ENCODE measurements around the gene TYK2.
"Not testable (repeated sequence)": the region's sequence is repeated elsewhere in the genome, so short reads cannot be mapped to it uniquely, and the experiment has no call there.

Gene TYK2

GRCh38 chr19:10339380-10339960 lies 40.9 kb downstream of the TYK2 start, which contains the start of gene ICAM3:
ICAM3 (minus strand) TSS chr19:10339624; CDS start chr19:10339614, 10 bp downstream.
- no peak within 1 kb of the TSS for H3K4me3 ChIP-seq (ENCODE audit: low read length)
- H3K9ac ChIP-seq (ENCODE audit: low read length) = peak within 1 kb of the TSS; percentile 34
- H3K27me3 ChIP-seq (ENCODE audit: control insufficient read depth, insufficient read depth, low read length) = no peaks in the 10 kb centered on the region
- H3K36me3 ChIP-seq (ENCODE audit: control insufficient read depth, insufficient read depth, low read length) = no peaks in the 10 kb centered on the region
- H3K4me1 ChIP-seq (ENCODE audit: control insufficient read depth, insufficient read depth, low read length) = peaks cover 4% of the 10 kb centered on the region
- no peaks in the 10 kb centered on the region for H3K9me3 ChIP-seq (ENCODE audit: control insufficient read depth, low read length)

- Histone ChIP-seq H3K9me3 (ENCODE audit: control insufficient read depth, low read length) (no peaks in the 10 kb centered on the region), H3K36me3 (ENCODE audit: control insufficient read depth, insufficient read depth, low read length) (no peaks in the 10 kb centered on the region), H3K27me3 (ENCODE audit: control insufficient read depth, insufficient read depth, low read length) (no peaks in the 10 kb centered on the region), H3K9ac (ENCODE audit: low read length) (peak overlapping the region; percentile 34), H3K4me3 (ENCODE audit: low read length) (no peak overlapping the region), H3K4me1 (ENCODE audit: control insufficient read depth, insufficient read depth, low read length) (peaks cover 9% of the 10 kb centered on the region)
These were observed 41.4 kb downstream of the TYK2 start for GRCh38 chr19:10338940-10339339.

DNA sequence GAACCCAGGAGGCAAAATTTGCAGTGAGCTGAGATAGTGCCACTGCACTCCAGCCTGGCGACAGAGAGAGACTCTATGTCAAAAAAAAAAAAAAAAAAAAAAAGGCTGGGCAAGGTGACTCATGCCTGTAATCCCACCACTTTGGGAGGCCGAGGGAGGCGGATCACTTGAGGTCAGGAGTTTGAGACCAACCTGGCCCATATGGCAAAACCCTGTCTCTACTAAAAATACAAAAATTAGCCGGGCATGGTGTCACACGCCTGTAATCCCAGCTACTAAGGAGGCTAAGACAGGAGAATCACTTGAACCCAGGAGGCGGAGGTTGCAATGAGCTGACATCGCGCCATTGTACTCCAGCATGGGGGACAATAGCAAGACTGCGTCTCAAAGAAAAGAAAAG lies 43.6 kb downstream of the TYK2 start:
- not testable (repeated sequence) for H3K36me3 ChIP-seq (ENCODE audit: control insufficient read depth, insufficient read depth, low read length); H3K4me3 ChIP-seq (ENCODE audit: low read length); H3K27me3 ChIP-seq (ENCODE audit: control insufficient read depth, insufficient read depth, low read length); H3K9me3 ChIP-seq (ENCODE audit: control insufficient read depth, low read length); H3K9ac ChIP-seq (ENCODE audit: low read length)
- H3K4me1 ChIP-seq (ENCODE audit: control insufficient read depth, insufficient read depth, low read length) = peaks cover 19% of the 10 kb centered on the region

GRCh38 chr19:10335352-10335985 lies 44.9 kb downstream of the TYK2 start:
- Histone ChIP-seq H3K4me3 (ENCODE audit: low read length) (no peak overlapping the region), H3K9ac (ENCODE audit: low read length) (no peak overlapping the region)

GRCh38 chr19:10334588-10335351 lies 45.6 kb downstream of the TYK2 start:
- Histone ChIP-seq H3K9ac (ENCODE audit: low read length) (peak overlapping the region; percentile 45), H3K9me3 (ENCODE audit: control insufficient read depth, low read length) (no peaks in the 10 kb centered on the region), H3K36me3 (ENCODE audit: control insufficient read depth, insufficient read depth, low read length) (no peaks in the 10 kb centered on the region), H3K27me3 (ENCODE audit: control insufficient read depth, insufficient read depth, low read length) (no peaks in the 10 kb centered on the region), H3K4me3 (ENCODE audit: low read length) (peak overlapping the region; percentile 79), H3K4me1 (ENCODE audit: control insufficient read depth, insufficient read depth, low read length) (peaks cover 19% of the 10 kb centered on the region)

More at GRCh38 chr19:10335352-10335985, 44.9 kb downstream of the TYK2 start:
- peaks cover 19% of the 10 kb centered on the region for H3K4me1 ChIP-seq (ENCODE audit: control insufficient read depth, insufficient read depth, low read length)
- H3K27me3 ChIP-seq (ENCODE audit: control insufficient read depth, insufficient read depth, low read length) = no peaks in the 10 kb centered on the region
- H3K9me3 ChIP-seq (ENCODE audit: control insufficient read depth, low read length) = no peaks in the 10 kb centered on the region
- no peaks in the 10 kb centered on the region for H3K36me3 ChIP-seq (ENCODE audit: control insufficient read depth, insufficient read depth, low read length)

DNA sequence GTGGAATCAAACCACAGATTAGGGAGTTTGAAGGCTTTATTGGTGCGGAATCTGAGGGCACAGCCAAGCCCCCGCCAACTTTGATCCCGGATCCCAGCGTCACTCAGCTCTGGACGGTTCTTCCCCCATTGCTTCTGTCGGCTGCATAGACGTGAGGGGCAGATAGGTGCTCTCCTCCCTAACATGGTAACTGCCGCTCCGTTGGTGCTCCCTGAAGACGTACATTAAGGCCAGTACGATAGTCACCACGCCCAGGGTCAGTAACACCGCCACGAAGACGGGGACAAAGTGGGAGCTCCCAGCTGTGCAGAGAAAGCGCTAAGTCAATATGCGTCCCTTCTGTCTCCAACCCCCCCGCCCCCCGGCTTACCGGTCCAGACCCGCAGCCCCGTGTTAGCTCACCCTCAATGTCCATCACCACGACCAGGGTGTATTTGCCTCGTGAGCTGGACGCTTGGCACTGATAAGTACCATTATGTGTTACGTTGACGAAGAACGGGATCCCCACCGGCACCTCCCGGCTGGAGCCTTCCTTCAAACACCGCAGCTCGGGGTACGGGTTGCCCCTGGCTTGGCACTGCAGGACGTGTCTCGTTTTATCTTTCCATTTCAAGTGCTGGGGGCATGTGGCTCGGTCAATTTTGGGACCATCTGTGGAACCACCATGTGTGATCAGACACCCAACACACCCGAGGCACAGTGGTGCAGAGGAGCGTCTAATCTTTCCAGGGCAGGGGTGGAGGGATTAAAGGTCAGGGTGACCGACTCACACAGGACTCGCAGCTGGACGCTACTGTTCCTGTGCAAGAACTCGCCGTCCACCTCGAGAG lies 46.4 kb downstream of the TYK2 start:
- Histone ChIP-seq H3K9me3 (ENCODE audit: control insufficient read depth, low read length) (no peaks in the 10 kb centered on the region), H3K27me3 (ENCODE audit: control insufficient read depth, insufficient read depth, low read length) (no peaks in the 10 kb centered on the region), H3K36me3 (ENCODE audit: control insufficient read depth, insufficient read depth, low read length) (no peaks in the 10 kb centered on the region), H3K4me1 (ENCODE audit: control insufficient read depth, insufficient read depth, low read length) (peaks cover 19% of the 10 kb centered on the region), H3K4me3 (ENCODE audit: low read length) (peak overlapping the region; percentile 79), H3K9ac (ENCODE audit: low read length) (peak overlapping the region; percentile 45)

DNA sequence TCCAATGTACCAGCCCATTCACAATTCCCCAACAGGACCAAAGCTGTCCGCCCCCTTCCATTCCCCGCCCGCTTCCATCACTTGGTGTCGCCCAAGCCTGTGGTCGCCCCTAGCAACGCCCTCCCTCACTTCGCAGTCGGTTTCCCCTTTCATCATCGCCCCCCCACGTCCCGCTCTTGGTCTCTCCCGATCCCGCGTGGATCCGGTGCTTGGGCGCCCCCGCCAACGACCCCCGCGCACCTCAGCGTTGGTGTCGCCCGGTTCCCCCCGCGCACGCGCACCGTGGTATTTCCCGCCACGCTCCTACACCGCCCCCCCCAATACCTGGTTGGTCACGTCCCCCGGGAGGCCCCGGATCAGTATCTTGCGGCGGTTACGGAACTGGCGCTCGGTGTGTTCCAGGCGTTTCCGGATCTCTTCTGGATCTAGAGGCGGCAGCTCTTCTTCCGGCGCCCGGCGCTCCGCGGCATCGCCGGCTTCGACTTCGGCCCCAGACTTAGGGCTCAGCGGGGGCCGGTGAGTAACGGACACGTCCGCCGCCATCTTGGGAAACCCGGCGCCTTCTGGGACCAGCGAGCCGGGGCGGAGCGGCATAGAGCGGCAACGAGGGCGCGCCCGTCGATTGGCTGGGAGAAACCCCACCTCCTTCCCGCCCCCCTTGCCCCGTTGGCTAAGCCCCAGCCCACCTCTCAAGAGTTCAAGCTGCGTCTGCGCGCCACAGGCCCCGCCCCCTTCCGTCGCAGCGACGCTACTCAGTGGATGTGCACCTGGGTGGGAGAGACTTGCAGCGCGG lies 47.2 kb downstream of the TYK2 start, which contains the start of gene RAVER1:
RAVER1 (minus strand) TSS at position 565 of the 793 bp plus-strand sequence; CDS start at position 543, 22 bp downstream.
- no peaks in the 10 kb centered on the region for H3K27me3 ChIP-seq (ENCODE audit: control insufficient read depth, insufficient read depth, low read length)
- H3K4me1 ChIP-seq (ENCODE audit: control insufficient read depth, insufficient read depth, low read length) = peaks cover 19% of the 10 kb centered on the region
- H3K9ac ChIP-seq (ENCODE audit: low read length) = peak within 1 kb of the TSS; percentile 65
- no peaks in the 10 kb centered on the region for H3K9me3 ChIP-seq (ENCODE audit: control insufficient read depth, low read length)
- H3K4me3 ChIP-seq (ENCODE audit: low read length) = peak within 1 kb of the TSS; percentile 79
- H3K36me3 ChIP-seq (ENCODE audit: control insufficient read depth, insufficient read depth, low read length) = no peaks in the 10 kb centered on the region

DNA sequence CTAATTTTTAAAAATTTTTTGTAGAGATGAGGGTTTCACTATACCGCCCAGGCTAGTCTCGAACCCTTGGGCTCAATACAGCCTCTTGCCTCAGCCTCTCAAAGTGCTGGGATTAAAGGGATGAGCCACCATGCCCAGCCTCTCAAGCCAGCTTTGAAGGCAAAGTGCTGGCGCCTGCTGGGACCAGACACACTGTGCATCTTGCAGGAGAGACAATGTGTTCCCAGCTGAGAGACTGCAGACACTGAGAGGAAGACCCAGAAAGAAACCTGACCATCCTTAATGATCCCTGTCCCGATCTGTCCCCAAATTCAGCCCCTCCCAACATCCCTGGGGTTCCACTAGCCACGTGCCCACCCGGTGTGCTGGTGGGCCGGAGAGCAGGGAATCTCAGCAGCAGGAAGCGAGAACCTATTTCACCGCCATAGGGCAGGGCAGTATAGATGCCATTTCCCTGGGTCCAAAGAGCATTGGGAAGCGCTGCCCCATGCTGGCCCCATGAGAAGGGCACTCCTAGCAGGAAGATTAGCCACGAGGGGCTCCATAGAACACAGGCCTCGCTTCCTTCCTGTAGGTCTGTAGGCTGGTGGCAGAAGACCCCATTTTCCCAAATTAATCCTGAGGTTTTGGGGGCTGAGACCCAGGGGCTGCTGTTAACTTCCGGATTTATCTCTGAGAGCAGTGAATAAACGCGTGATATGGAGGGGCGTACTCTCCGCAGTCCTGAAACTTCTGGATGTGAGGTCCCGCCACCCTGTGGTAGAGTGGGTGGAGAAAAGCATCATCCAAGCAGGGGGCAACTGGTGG lies 48.0 kb downstream of the TYK2 start:
- Histone ChIP-seq H3K9ac (ENCODE audit: low read length) (peak overlapping the region; percentile 65), H3K27me3 (ENCODE audit: control insufficient read depth, insufficient read depth, low read length) (no peaks in the 10 kb centered on the region), H3K36me3 (ENCODE audit: control insufficient read depth, insufficient read depth, low read length) (peaks cover 5% of the 10 kb centered on the region), H3K9me3 (ENCODE audit: control insufficient read depth, low read length) (no peaks in the 10 kb centered on the region), H3K4me3 (ENCODE audit: low read length) (peak overlapping the region; percentile 79), H3K4me1 (ENCODE audit: control insufficient read depth, insufficient read depth, low read length) (peaks cover 19% of the 10 kb centered on the region)

DNA sequence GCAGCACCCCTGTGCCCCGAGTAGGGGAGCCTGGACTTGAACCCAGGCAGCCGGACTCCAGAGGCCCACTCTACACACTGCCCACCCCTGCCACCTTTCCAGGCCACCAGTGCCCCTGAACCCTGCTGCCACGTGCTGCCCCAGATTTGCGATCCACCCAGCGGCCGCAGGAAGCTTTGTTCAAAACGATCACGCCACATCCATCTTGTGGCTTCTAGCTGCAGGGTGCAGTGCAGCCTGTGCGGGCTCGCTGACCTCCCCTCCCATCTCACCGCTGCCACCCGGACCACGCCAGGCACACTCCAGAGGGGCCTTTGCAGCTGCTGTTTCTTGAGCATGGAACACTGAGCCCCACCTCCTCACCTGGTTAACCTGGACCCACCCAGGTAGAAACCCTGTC lies 50.8 kb downstream of the TYK2 start:
- Histone ChIP-seq H3K9ac (ENCODE audit: low read length) (no peak overlapping the region), H3K9me3 (ENCODE audit: control insufficient read depth, low read length) (no peaks in the 10 kb centered on the region), H3K4me3 (ENCODE audit: low read length) (no peak overlapping the region), H3K36me3 (ENCODE audit: control insufficient read depth, insufficient read depth, low read length) (peaks cover 5% of the 10 kb centered on the region), H3K27me3 (ENCODE audit: control insufficient read depth, insufficient read depth, low read length) (no peaks in the 10 kb centered on the region), H3K4me1 (ENCODE audit: control insufficient read depth, insufficient read depth, low read length) (peaks cover 15% of the 10 kb centered on the region)

- Histone ChIP-seq H3K36me3 (ENCODE audit: control insufficient read depth, insufficient read depth, low read length) (peaks cover 5% of the 10 kb centered on the region), H3K27me3 (ENCODE audit: control insufficient read depth, insufficient read depth, low read length) (no peaks in the 10 kb centered on the region), H3K9me3 (ENCODE audit: control insufficient read depth, low read length) (no peaks in the 10 kb centered on the region), H3K4me3 (ENCODE audit: low read length) (no peak overlapping the region), H3K9ac (ENCODE audit: low read length) (no peak overlapping the region), H3K4me1 (ENCODE audit: control insufficient read depth, insufficient read depth, low read length) (peaks cover 10% of the 10 kb centered on the region)
These were observed 51.6 kb downstream of the TYK2 start for GRCh38 chr19:10328558-10329429.

All from mucosa of stomach (tissue), 1 donor.